ENCODE data around the gene ANTKMT. TPM values are rescaled to one million over a fixed set of nuclear protein-coding genes. Genes with fewer than 3 reads are reported as not detected.

The ANTKMT gene
- total and polyA plus RNA-seq, 2 donors from 2014 or later = 44.1 to 70.4 TPM

DNA sequence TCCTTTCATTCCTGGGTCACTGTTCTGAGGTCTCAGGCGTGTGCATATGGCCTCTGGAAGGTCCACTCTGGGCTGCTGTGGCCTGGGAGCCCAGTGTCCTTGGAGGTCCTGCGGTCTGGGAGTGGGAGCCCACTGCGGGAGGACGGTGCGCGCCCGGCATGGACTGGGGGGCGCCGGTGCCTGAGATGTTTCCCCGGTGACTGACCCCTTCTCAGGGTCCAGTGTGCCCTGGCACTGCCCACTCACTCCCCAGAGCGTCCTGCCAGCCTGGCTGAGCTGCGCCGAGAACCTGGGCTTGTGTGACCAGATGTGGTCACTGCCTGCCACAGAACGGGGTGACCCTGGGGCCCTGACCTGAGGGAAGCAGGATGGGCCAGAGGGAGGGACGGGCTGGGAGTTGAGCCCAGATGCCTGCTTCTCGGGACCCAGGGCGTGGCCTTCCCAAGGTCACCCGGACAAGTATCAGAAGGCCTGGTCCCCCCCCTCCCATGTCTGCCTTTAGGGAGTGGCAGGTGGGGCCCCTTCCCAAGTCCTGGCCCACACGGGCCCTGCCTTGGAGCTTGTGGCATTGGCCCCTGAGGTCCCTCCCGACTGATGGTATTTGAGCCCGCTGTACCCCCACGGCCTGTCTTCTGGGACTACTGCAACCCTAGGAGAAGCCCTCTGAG, 46.6 kb upstream of the ANTKMT start:
- FAIRE-seq (no peak), DNase-seq (no peak)
- H3K27ac ChIP-seq (ENCODE audit: low read depth in 2 of 2, low read length in 2 of 2) = no peak overlapping the region
- no peaks in the 10 kb centered on the region for H3K9me3 ChIP-seq (ENCODE audit: control insufficient read depth in 2 of 3, insufficient read depth in 1 of 3, low read length in 3 of 3)
- H3K36me3 ChIP-seq (ENCODE audit: control insufficient read depth in 2 of 3, insufficient read depth in 3 of 3, low read length in 3 of 3) = peaks cover 0 to 12% (median 10%) of the 10 kb centered on the region in 3 donors
- H3K9ac ChIP-seq (ENCODE audit: low read length in 3 of 3) = no peak overlapping the region
- intact Hi-C loops (cut with DNase I) = no loop called here
- H3K4me1 ChIP-seq (ENCODE audit: control insufficient read depth in 2 of 3, insufficient read depth in 2 of 3, low read depth in 1 of 3, low read length in 3 of 3) = peaks cover 0 to 9% (median 0%) of the 10 kb centered on the region in 3 donors
- H3K27me3 ChIP-seq (ENCODE audit: control insufficient read depth, insufficient read depth, low read length) = no peaks in the 10 kb centered on the region
- TF ChIP-seq, protein P1, sequence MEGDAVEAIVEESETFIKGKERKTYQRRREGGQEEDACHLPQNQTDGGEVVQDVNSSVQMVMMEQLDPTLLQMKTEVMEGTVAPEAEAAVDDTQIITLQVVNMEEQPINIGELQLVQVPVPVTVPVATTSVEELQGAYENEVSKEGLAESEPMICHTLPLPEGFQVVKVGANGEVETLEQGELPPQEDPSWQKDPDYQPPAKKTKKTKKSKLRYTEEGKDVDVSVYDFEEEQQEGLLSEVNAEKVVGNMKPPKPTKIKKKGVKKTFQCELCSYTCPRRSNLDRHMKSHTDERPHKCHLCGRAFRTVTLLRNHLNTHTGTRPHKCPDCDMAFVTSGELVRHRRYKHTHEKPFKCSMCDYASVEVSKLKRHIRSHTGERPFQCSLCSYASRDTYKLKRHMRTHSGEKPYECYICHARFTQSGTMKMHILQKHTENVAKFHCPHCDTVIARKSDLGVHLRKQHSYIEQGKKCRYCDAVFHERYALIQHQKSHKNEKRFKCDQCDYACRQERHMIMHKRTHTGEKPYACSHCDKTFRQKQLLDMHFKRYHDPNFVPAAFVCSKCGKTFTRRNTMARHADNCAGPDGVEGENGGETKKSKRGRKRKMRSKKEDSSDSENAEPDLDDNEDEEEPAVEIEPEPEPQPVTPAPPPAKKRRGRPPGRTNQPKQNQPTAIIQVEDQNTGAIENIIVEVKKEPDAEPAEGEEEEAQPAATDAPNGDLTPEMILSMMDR (IDR thresholded peaks at IDR 0.05; ENCODE audit: borderline replicate concordance, extremely low read depth, insufficient read depth) = no peak
- no peak overlapping the region for H3K4me3 ChIP-seq (ENCODE audit: low read length in 3 of 3)

GRCh38 chr16:674968-675883, 45.7 kb upstream of the ANTKMT start, which contains the start of gene RHBDL1:
Gene RHBDL1, plus strand, starts transcription at chr16:675671. Its CDS starts 120 bp downstream, at chr16:675791.
- Histone ChIP-seq H3K27ac (ENCODE audit: low read depth in 2 of 2, low read length in 2 of 2) (no peak within 1 kb of the TSS), H3K4me1 (ENCODE audit: control insufficient read depth in 2 of 3, insufficient read depth in 2 of 3, low read depth in 1 of 3, low read length in 3 of 3) (peaks cover 0 to 10% (median 0%) of the 10 kb centered on the region in 3 donors), H3K9ac (ENCODE audit: low read length in 3 of 3) (no peak within 1 kb of the TSS), H3K9me3 (ENCODE audit: control insufficient read depth in 2 of 3, insufficient read depth in 1 of 3, low read length in 3 of 3) (no peaks in the 10 kb centered on the region), H3K27me3 (ENCODE audit: control insufficient read depth, insufficient read depth, low read length) (no peaks in the 10 kb centered on the region), H3K36me3 (ENCODE audit: control insufficient read depth in 2 of 3, insufficient read depth in 3 of 3, low read length in 3 of 3) (peaks cover 0 to 10% (median 9%) of the 10 kb centered on the region in 3 donors), H3K4me3 (ENCODE audit: low read length in 3 of 3) (peak within 1 kb of the TSS in 1 of 3 donors; percentile 32)
- intact Hi-C loops (cut with DNase I) = no loop called here
- TF ChIP-seq, protein P1 (IDR thresholded peaks at IDR 0.05; ENCODE audit: borderline replicate concordance, extremely low read depth, insufficient read depth) = no peak
- no peak for FAIRE-seq
- peak in 4 of 5 donors; percentile 42 to 77 (median 58) for DNase-seq

- Histone ChIP-seq H3K4me1 (ENCODE audit: control insufficient read depth in 2 of 3, insufficient read depth in 2 of 3, low read depth in 1 of 3, low read length in 3 of 3) (peaks cover 0 to 13% (median under 1%) of the 10 kb centered on the region in 3 donors), H3K9ac (ENCODE audit: low read length in 3 of 3) (no peak overlapping the region), H3K4me3 (ENCODE audit: low read length in 3 of 3) (no peak overlapping the region), H3K9me3 (ENCODE audit: control insufficient read depth in 2 of 3, insufficient read depth in 1 of 3, low read length in 3 of 3) (no peaks in the 10 kb centered on the region), H3K36me3 (ENCODE audit: control insufficient read depth in 2 of 3, insufficient read depth in 3 of 3, low read length in 3 of 3) (peaks cover 0 to 10% (median under 1%) of the 10 kb centered on the region in 3 donors), H3K27me3 (ENCODE audit: control insufficient read depth, insufficient read depth, low read length) (no peaks in the 10 kb centered on the region), H3K27ac (ENCODE audit: low read depth in 2 of 2, low read length in 2 of 2) (no peak overlapping the region)
- DNase-seq (no peak), FAIRE-seq (no peak)
- intact Hi-C loops (cut with DNase I) = no loop called here
- TF ChIP-seq, protein P1 (IDR thresholded peaks at IDR 0.05; ENCODE audit: borderline replicate concordance, extremely low read depth, insufficient read depth) = no peak
These were observed 44.9 kb upstream of the ANTKMT start for GRCh38 chr16:675884-676564.

Measured in kidney (tissue), 14 donors.